Tibial nerve (tissue), 4 donors: ENCODE results near the gene SLC24A3. TPM values are rescaled to one million over a fixed set of nuclear protein-coding genes. Genes with fewer than 3 reads are reported as not detected.

Experiments used
- DNase-seq, 2 donors: peaks; one replicate each; pipeline ENCODE4 v3.0.0-alpha.2; 2019; ENCODE audit warnings: low spot score in 2 of 2
- H3K27ac ChIP-seq, 4 donors: fragments of 200-600 bp; sonication (generic) in 3 of 4; one replicate each; pipeline ENCODE4 v1.5.1; 2017 to 2019; ENCODE audit warnings: mild to moderate bottlenecking in 1 of 4
- H3K27me3 ChIP-seq, 2 donors: fragments of 200-600 bp; sonication (generic) in 1 of 2; one replicate each; pipeline versions ENCODE4 v1.5.1 to v1.6.0; 2017 to 2019
- H3K36me3 ChIP-seq, 3 donors: fragments of 200-600 bp; sonication (generic); one replicate each; pipeline ENCODE4 v1.5.1; 2018 to 2019
- H3K4me1 ChIP-seq, 4 donors: fragments of 200-600 bp; sonication (generic) in 3 of 4; one replicate each; pipeline ENCODE4 v1.5.1; 2017 to 2019
- H3K4me3 ChIP-seq, 4 donors: fragments of 200-600 bp; sonication (generic) in 3 of 4; one replicate each; pipeline ENCODE4 v1.5.1; 2017 to 2019; ENCODE audit warnings: mild to moderate bottlenecking in 1 of 4, moderate library complexity in 1 of 4
- H3K9me3 ChIP-seq, 4 donors: fragments of 200-600 bp; sonication (generic) in 3 of 4; one replicate each; pipeline ENCODE4 v1.5.1; 2017 to 2019
- CTCF ChIP-seq, 5 experiments: fragments of 200-600 bp in 3 of 5; fragments of 450-650 bp in 2 of 5; sonication (generic) in 3 of 5; IDR thresholded peaks; one replicate each; pipeline ENCODE4 v1.5.1; 2016 to 2019; ENCODE audit warnings: antibody characterized with exemption in 5 of 5, mild to moderate bottlenecking in 3 of 5, moderate library complexity in 2 of 5
- EP300 ChIP-seq, 2 donors: sonication (generic); formaldehyde crosslinking; IDR thresholded peaks; one replicate each; pipeline ENCODE4 v1.6.1; 2017; ENCODE audit warnings: antibody characterized with exemption in 2 of 2, mild to moderate bottlenecking in 1 of 2
- POLR2A ChIP-seq, 2 donors: fragments of 450-650 bp; IDR thresholded peaks; one replicate each; pipeline ENCODE4 v1.6.1; 2017; ENCODE audit warnings: antibody characterized with exemption in 2 of 2, mild to moderate bottlenecking in 2 of 2, moderate library complexity in 2 of 2
- WGBS, 2 donors: methylation state at CpG; one replicate each; pipeline ENCODE4 v1.1.5; 2018; 5-methylcytosine and 5-hydroxymethylcytosine counted together
- total RNA-seq, 4 donors: library from RNA; depleted of rRNA; stranded (reverse); fragments of >200 nt; gene quantifications; one replicate each; pipeline ENCODE4 v1.1.0, GENCODE V29; 2016

Gene SLC24A3
- total RNA-seq, 4 donors from 2014 or later: 1.3 to 4.0 (median 2.7) TPM

- Histone ChIP-seq H3K36me3 (no peaks in the 10 kb centered on the region), H3K4me3 (no peak overlapping the region), H3K27me3 (no peaks in the 10 kb centered on the region), H3K4me1 (no peaks in the 10 kb centered on the region), H3K27ac (no peak overlapping the region), H3K9me3 (no peaks in the 10 kb centered on the region)
- no peak for DNase-seq
- 80 to 86% methylated on average over 9 of the region's 9 CpGs for WGBS, 2 donors
- TF ChIP-seq CTCF (IDR thresholded peaks at IDR 0.05) (no peak), POLR2A (IDR thresholded peaks at IDR 0.05) (no peak), EP300 (IDR thresholded peaks at IDR 0.05) (no peak)
Observed at GRCh38 chr20:19602675-19603375, 390.4 kb downstream of the SLC24A3 start.

GRCh38 chr20:19603376-19603750 lies 390.9 kb downstream of the SLC24A3 start:
- H3K4me1 ChIP-seq: no peaks in the 10 kb centered on the region
- no peak for DNase-seq
- no peak overlapping the region for H3K27ac ChIP-seq
- H3K27me3 ChIP-seq: no peaks in the 10 kb centered on the region
- 64 to 65% methylated on average over 6 of the region's 6 CpGs for WGBS, 2 donors
- no peaks in the 10 kb centered on the region for H3K9me3 ChIP-seq
- no peak overlapping the region for H3K4me3 ChIP-seq
- no peaks in the 10 kb centered on the region for H3K36me3 ChIP-seq
- TF ChIP-seq CTCF (IDR thresholded peaks at IDR 0.05) (no peak), POLR2A (IDR thresholded peaks at IDR 0.05) (no peak), EP300 (IDR thresholded peaks at IDR 0.05) (no peak)

GRCh38 chr20:19605786-19606485 lies 393.5 kb downstream of the SLC24A3 start:
- Histone ChIP-seq H3K4me3 (no peak overlapping the region), H3K4me1 (no peaks in the 10 kb centered on the region), H3K9me3 (no peaks in the 10 kb centered on the region), H3K27ac (no peak overlapping the region), H3K27me3 (no peaks in the 10 kb centered on the region), H3K36me3 (no peaks in the 10 kb centered on the region)
- TF ChIP-seq POLR2A (IDR thresholded peaks at IDR 0.05): no peak
- TF ChIP-seq CTCF (IDR thresholded peaks at IDR 0.05): no peak
- no peak for TF ChIP-seq EP300 (IDR thresholded peaks at IDR 0.05)
- no peak for DNase-seq
- 88 to 89% methylated on average over 1 of the region's 1 CpG for WGBS, 2 donors

GRCh38 chr20:19609642-19610223 lies 397.3 kb downstream of the SLC24A3 start:
- Histone ChIP-seq H3K4me1 (no peaks in the 10 kb centered on the region), H3K9me3 (no peaks in the 10 kb centered on the region), H3K27ac (no peak overlapping the region), H3K27me3 (no peaks in the 10 kb centered on the region), H3K4me3 (no peak overlapping the region), H3K36me3 (no peaks in the 10 kb centered on the region)
- no peak for DNase-seq
- WGBS, 2 donors: 64 to 68% methylated on average over 2 of the region's 2 CpGs
- TF ChIP-seq POLR2A (IDR thresholded peaks at IDR 0.05): no peak
- no peak for TF ChIP-seq EP300 (IDR thresholded peaks at IDR 0.05)
- TF ChIP-seq CTCF (IDR thresholded peaks at IDR 0.05): no peak

GRCh38 chr20:19615629-19616028 lies 403.2 kb downstream of the SLC24A3 start:
- no peak overlapping the region for H3K4me3 ChIP-seq
- no peaks in the 10 kb centered on the region for H3K4me1 ChIP-seq
- H3K36me3 ChIP-seq: no peaks in the 10 kb centered on the region
- no peak for TF ChIP-seq POLR2A (IDR thresholded peaks at IDR 0.05)
- no peak for TF ChIP-seq EP300 (IDR thresholded peaks at IDR 0.05)
- TF ChIP-seq CTCF (IDR thresholded peaks at IDR 0.05): no peak
- no peaks in the 10 kb centered on the region for H3K9me3 ChIP-seq
- H3K27me3 ChIP-seq: no peaks in the 10 kb centered on the region
- H3K27ac ChIP-seq: no peak overlapping the region
- no peak for DNase-seq
